HG03378 (cell line): Measurements from ENCODE around the gene IL17RD.

Source experiments
- ATAC-seq: cut with Tn5 transposase; IDR thresholded peaks from one replicate; pipeline ENCODE4 v1.9.1; 2021; ENCODE audit warnings: mild to moderate bottlenecking, moderate library complexity; ENCODE audit not compliant: unreplicated experiment

IL17RD gene

GRCh38 chr3:57158813-57159738 is 6.1 kb downstream of the IL17RD start:
- no peak for ATAC-seq

GRCh38 chr3:57158325-57158724 is 6.8 kb downstream of the IL17RD start:
- no peak for ATAC-seq

- ATAC-seq: no peak
These were observed 7.6 kb downstream of the IL17RD start for GRCh38 chr3:57157545-57157944.

- no peak for ATAC-seq
These were observed 9.9 kb downstream of the IL17RD start for GRCh38 chr3:57155310-57155643.

GRCh38 chr3:57154470-57155309 is 10.5 kb downstream of the IL17RD start:
- ATAC-seq: no peak

GRCh38 chr3:57152151-57153143 is 12.7 kb downstream of the IL17RD start:
- ATAC-seq: no peak

- no peak for ATAC-seq
These were observed 13.4 kb downstream of the IL17RD start for GRCh38 chr3:57151749-57152148.

GRCh38 chr3:57151021-57151449 is 14.1 kb downstream of the IL17RD start:
- ATAC-seq: no peak

- ATAC-seq: no peak
These were observed 15.0 kb downstream of the IL17RD start for GRCh38 chr3:57150113-57150581.

GRCh38 chr3:57147071-57147470 is 18.1 kb downstream of the IL17RD start:
- no peak for ATAC-seq

GRCh38 chr3:57145852-57146251 is 19.3 kb downstream of the IL17RD start:
- no peak for ATAC-seq

GRCh38 chr3:57144952-57145351 is 20.2 kb downstream of the IL17RD start:
- no peak for ATAC-seq

GRCh38 chr3:57143886-57144459 is 21.2 kb downstream of the IL17RD start:
- no peak for ATAC-seq

GRCh38 chr3:57142411-57142723 is 22.8 kb downstream of the IL17RD start:
- ATAC-seq: no peak

GRCh38 chr3:57141719-57142410 is 23.3 kb downstream of the IL17RD start:
- no peak for ATAC-seq

- ATAC-seq: no peak
These were observed 24.3 kb downstream of the IL17RD start for GRCh38 chr3:57140894-57141293.

GRCh38 chr3:57135964-57136719 is 29.0 kb downstream of the IL17RD start:
- ATAC-seq: no peak

- no peak for ATAC-seq
These were observed 32.0 kb downstream of the IL17RD start for GRCh38 chr3:57133157-57133556.

- no peak for ATAC-seq
These were observed 32.5 kb downstream of the IL17RD start for GRCh38 chr3:57132674-57133073.
